ENCODE data around the gene GNG14.

The GNG14 gene

GRCh38 chr19:12666265-12667048 lies 21.3 kb upstream of the GNG14 start, which contains the start of the genes MAN2B1 and WDR83:
MAN2B1 (minus strand) TSS chr19:12666742; CDS start chr19:12666701, 41 bp downstream.
WDR83 (plus strand) TSS chr19:12666807; CDS start chr19:12669791, 2,984 bp downstream.
- TF ChIP-seq, protein P1, sequence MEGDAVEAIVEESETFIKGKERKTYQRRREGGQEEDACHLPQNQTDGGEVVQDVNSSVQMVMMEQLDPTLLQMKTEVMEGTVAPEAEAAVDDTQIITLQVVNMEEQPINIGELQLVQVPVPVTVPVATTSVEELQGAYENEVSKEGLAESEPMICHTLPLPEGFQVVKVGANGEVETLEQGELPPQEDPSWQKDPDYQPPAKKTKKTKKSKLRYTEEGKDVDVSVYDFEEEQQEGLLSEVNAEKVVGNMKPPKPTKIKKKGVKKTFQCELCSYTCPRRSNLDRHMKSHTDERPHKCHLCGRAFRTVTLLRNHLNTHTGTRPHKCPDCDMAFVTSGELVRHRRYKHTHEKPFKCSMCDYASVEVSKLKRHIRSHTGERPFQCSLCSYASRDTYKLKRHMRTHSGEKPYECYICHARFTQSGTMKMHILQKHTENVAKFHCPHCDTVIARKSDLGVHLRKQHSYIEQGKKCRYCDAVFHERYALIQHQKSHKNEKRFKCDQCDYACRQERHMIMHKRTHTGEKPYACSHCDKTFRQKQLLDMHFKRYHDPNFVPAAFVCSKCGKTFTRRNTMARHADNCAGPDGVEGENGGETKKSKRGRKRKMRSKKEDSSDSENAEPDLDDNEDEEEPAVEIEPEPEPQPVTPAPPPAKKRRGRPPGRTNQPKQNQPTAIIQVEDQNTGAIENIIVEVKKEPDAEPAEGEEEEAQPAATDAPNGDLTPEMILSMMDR (IDR thresholded peaks at IDR 0.05; ENCODE audit: low read depth, low read length, missing control alignments), result no peak
- DNase-seq (ENCODE audit: extremely low read depth, low read depth), result no peak
- peak within 1 kb of the TSS; percentile 84 for H3K4me3 ChIP-seq (replicated peaks; ENCODE audit: low read depth, low read length)

- peak overlapping the region; percentile 94 for H3K4me3 ChIP-seq (replicated peaks; ENCODE audit: low read depth, low read length)
- TF ChIP-seq, protein P1 (IDR thresholded peaks at IDR 0.05; ENCODE audit: low read depth, low read length, missing control alignments), result no peak
- DNase-seq (ENCODE audit: extremely low read depth, low read depth), result no peak
These were observed 20.0 kb upstream of the GNG14 start for GRCh38 chr19:12667731-12668302.

DNA sequence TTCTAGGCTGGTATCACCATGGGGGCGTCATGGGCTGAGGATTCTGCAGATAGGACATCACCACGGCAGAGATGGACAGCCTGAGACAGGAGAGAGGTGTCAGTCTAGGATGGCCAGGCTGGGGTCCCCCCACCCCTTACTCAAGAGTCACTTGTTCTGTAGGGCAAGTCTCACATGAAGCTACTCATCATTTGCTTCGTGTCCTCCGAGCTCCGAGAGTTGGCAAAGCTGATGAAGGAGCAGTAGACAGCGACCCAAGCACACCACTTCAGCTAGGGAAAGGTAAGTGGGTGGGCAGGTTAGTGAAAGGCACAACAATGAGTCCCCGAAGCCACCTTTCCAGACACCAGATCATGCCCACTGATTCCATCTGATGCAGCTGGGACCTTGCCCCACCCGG lies 19.5 kb upstream of the GNG14 start:
- DNase-seq (ENCODE audit: extremely low read depth, low read depth), result no peak
- TF ChIP-seq, protein P1 (IDR thresholded peaks at IDR 0.05; ENCODE audit: low read depth, low read length, missing control alignments), result no peak
- H3K4me3 ChIP-seq (replicated peaks; ENCODE audit: low read depth, low read length), result peak overlapping the region; percentile 94

DNA sequence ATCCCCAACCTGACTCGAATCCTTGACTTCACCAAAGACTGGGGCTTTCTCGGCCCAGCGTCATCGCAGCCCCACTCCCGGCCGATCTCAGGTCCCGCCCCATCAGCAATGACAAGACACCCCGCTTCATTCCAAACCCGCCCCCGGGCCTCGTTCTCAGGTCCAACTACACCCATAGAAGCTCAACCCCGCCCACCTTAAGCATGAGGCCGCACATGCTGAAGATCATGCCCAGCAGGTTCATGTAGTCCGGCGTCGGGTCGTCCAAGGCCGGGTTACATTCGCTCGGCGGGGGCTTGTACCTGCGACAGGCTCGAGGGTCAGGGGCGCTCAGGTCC lies 18.9 kb upstream of the GNG14 start:
- DNase-seq (ENCODE audit: extremely low read depth, low read depth), result no peak
- peak overlapping the region; percentile 94 for H3K4me3 ChIP-seq (replicated peaks; ENCODE audit: low read depth, low read length)
- TF ChIP-seq, protein P1 (IDR thresholded peaks at IDR 0.05; ENCODE audit: low read depth, low read length, missing control alignments), result no peak

DNA sequence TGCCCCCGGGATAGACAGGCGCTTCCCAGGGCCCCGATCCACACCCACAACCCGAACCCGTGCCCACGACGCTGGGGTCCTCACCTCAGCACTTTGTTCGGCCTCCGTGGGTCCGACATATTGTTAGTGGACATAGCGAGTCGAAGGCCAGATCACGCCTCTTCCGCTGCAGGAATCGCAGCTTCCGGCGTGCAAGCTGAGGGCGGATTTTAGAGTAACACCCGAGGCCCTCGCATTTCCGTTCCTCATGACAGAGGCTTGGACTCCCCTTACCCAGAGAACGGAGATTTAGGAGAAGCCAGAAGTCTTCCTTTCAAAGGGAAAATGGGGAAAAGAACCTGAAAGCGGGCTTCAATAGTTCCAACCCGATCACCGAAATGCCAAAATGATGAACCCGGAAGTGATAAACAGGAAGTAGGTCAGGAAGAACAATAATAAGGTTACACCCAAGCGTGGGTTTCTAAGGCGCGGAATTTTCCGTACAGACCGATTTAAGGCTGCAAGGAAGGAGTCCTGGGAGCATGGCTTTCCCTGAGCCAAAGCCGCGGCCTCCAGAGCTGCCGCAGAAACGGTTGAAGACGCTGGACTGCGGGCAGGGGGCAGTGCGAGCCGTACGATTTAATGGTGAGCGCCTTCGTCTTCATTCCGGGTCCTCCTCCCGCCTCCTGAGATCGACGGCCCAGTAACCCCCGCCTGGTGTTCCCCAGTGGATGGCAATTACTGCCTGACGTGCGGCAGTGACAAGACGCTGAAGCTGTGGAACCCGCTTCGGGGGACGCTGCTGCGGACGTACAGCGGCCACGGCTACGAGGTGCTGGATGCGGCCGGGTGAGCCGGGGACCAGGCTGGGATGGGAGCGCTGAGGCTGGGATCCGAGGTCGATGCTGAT lies 18.3 kb upstream of the GNG14 start:
- DNase-seq (ENCODE audit: extremely low read depth, low read depth), result peak; percentile 47
- H3K4me3 ChIP-seq (replicated peaks; ENCODE audit: low read depth, low read length), result peak overlapping the region; percentile 94
- TF ChIP-seq, protein P1 (IDR thresholded peaks at IDR 0.05; ENCODE audit: low read depth, low read length, missing control alignments), result no peak

DNA sequence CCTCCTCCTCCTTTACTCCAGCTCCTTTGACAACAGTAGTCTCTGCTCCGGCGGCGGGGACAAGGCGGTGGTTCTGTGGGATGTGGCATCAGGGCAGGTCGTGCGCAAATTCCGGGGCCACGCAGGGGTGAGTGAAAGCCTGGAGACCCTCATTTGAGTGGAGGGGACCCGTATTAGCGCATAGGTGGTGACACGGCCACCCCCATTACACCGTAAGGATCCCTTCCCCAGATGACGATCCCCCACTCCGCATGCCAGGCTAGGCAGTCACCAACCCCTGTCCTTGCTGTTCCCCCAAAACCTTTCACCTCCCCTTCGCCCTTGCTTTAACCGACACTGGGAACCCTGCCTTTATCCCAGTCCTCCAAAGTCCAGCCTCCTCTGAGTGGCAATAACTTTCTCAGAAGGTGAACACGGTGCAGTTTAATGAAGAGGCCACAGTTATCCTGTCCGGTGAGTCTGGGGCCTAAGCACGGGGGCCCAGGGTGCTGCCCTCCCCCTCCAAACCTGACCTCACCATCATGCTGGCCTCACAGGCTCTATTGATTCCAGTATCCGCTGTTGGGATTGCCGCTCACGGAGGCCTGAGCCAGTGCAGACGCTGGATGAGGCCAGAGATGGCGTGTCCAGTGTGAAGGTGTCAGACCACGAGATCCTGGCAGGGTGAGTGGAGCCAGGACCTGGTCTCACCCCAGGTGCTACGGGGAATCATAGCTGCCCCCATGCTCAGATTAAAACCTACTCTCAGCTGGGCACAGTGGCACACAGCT lies 17.5 kb upstream of the GNG14 start:
- H3K4me3 ChIP-seq (replicated peaks; ENCODE audit: low read depth, low read length), result peak overlapping the region; percentile 94
- TF ChIP-seq, protein P1 (IDR thresholded peaks at IDR 0.05; ENCODE audit: low read depth, low read length, missing control alignments), result no peak
- no peak for DNase-seq (ENCODE audit: extremely low read depth, low read depth)
